ENCODE results near the gene COMT. TPM values are rescaled to one million over a fixed set of nuclear protein-coding genes. Genes with fewer than 3 reads are reported as not detected.
"Not testable (repeated sequence)": the region's sequence is repeated elsewhere in the genome, so short reads cannot be mapped to it uniquely, and the experiment has no call there.

The COMT gene
- total RNA-seq, 1 experiment from 2014 or later, result 108 TPM

GRCh38 chr22:19905347-19906276 lies 36.0 kb upstream of the COMT start:
- DNase-seq (ENCODE audit: low read depth, low spot score), result no peak
- CTCF ChIA-PET, result interaction anchor here (0.7 kb wide), 1 partner anchor 8 kb away, joined by 3 read pairs; no protein-coding TSS in a partner anchor

GRCh38 chr22:19906864-19907263 lies 34.7 kb upstream of the COMT start:
- POLR2A ChIA-PET; H3K27me3 ChIP-seq (ENCODE audit: control insufficient read depth, insufficient read depth, low read length); H3K27ac ChIP-seq (ENCODE audit: low read length); H3K36me3 ChIP-seq (ENCODE audit: control insufficient read depth, insufficient read depth, low read length); H3K9me3 ChIP-seq (ENCODE audit: control insufficient read depth, insufficient read depth, low read depth, low read length); CTCF ChIA-PET; ATAC-seq; H3K4me3 ChIP-seq (ENCODE audit: low read depth in 2 of 2, low read length in 2 of 2); intact Hi-C loops (cut with micrococcal nuclease; ENCODE audit: unreplicated experiment); in situ Hi-C loops (cut with HindIII; ENCODE audit: low pct_unique_long_range_greater_than_20kb, low sequenced_read_pairs); BruUV-seq (replicated peaks); DNase-seq (ENCODE audit: low read depth, low spot score): not testable (repeated sequence)
- peaks cover 12% of the 10 kb centered on the region for H3K4me1 ChIP-seq (ENCODE audit: control insufficient read depth, insufficient read depth, low read length)

More at GRCh38 chr22:19905347-19906276, 36.0 kb upstream of the COMT start:
- no peak for ATAC-seq
- Histone ChIP-seq H3K4me3 (ENCODE audit: low read depth in 2 of 2, low read length in 2 of 2) (no peak overlapping the region), H3K36me3 (ENCODE audit: control insufficient read depth, insufficient read depth, low read length) (no peaks in the 10 kb centered on the region), H3K9me3 (ENCODE audit: control insufficient read depth, insufficient read depth, low read depth, low read length) (no peaks in the 10 kb centered on the region), H3K27ac (ENCODE audit: low read length) (no peak overlapping the region), H3K4me1 (ENCODE audit: control insufficient read depth, insufficient read depth, low read length) (peaks cover 12% of the 10 kb centered on the region), H3K27me3 (ENCODE audit: control insufficient read depth, insufficient read depth, low read length) (no peaks in the 10 kb centered on the region)
- no TSS peak for BruUV-seq (replicated peaks)
- intact Hi-C loops (cut with micrococcal nuclease; ENCODE audit: unreplicated experiment), result no loop called here
- POLR2A ChIA-PET, result interaction anchor here (0.7 kb wide), 1 partner anchor 47 kb away, joined by 6 read pairs; no protein-coding TSS in a partner anchor
- TF ChIP-seq SIN3A (IDR thresholded peaks at IDR 0.05; ENCODE audit: borderline replicate concordance, insufficient read depth, low read depth, low read length) (no peak), TCF7L2 (IDR thresholded peaks at IDR 0.05; ENCODE audit: low read depth, low read length) (no peak), REST (IDR thresholded peaks at IDR 0.05; ENCODE audit: insufficient read depth in 1 of 2, low read depth in 2 of 2, low read length in 1 of 2) (no peak), POLR2AphosphoS5 (IDR thresholded peaks at IDR 0.05; ENCODE audit: low read depth, low read length) (no peak), CTCF (IDR thresholded peaks at IDR 0.05) (no peak)
- in situ Hi-C loops (cut with HindIII; ENCODE audit: low pct_unique_long_range_greater_than_20kb, low sequenced_read_pairs), result no loop called here

- H3K9me3 ChIP-seq (ENCODE audit: control insufficient read depth, insufficient read depth, low read depth, low read length); intact Hi-C loops (cut with micrococcal nuclease; ENCODE audit: unreplicated experiment); H3K4me1 ChIP-seq (ENCODE audit: control insufficient read depth, insufficient read depth, low read length); H3K27me3 ChIP-seq (ENCODE audit: control insufficient read depth, insufficient read depth, low read length); H3K36me3 ChIP-seq (ENCODE audit: control insufficient read depth, insufficient read depth, low read length); DNase-seq (ENCODE audit: low read depth, low spot score); ATAC-seq; H3K4me3 ChIP-seq (ENCODE audit: low read depth in 2 of 2, low read length in 2 of 2); POLR2A ChIA-PET; in situ Hi-C loops (cut with HindIII; ENCODE audit: low pct_unique_long_range_greater_than_20kb, low sequenced_read_pairs); BruUV-seq (replicated peaks); CTCF ChIA-PET: not testable (repeated sequence)
- 0 out of 2 replicates have a peak overlapping the region, but pooled peaks have one; percentile 34 for H3K27ac ChIP-seq (ENCODE audit: low read length)
Observed at GRCh38 chr22:19907902-19908301, 33.7 kb upstream of the COMT start.

Measured in Panc1 (cell line).